A673 (cell line): ENCODE data around the gene ERAP2. TPM values are rescaled to one million over a fixed set of nuclear protein-coding genes. Genes with fewer than 3 reads are reported as not detected.
A peak's percentile ranks its signal among the peaks of the same experiment; 100 is the strongest.

Source experiments
- BruUV-seq: library from RNA; stranded (reverse); fragments of 400-500 nt; replicated peaks from 2 replicates; lab custom pipeline; 2021; lab: Mats Ljungman, UMichigan
- CTCF ChIA-PET: fragments of 300-600 bp; sonication (Branson Sonifier 250); formaldehyde crosslinking; loops from one replicate; lab custom pipeline; 2022; ENCODE audit warnings: antibody characterized with exemption; lab: Charles Lee
- POLR2A ChIA-PET: fragments of 300-600 bp; sonication (Branson Sonifier 250); formaldehyde crosslinking; loops from one replicate; lab custom pipeline; 2022; ENCODE audit warnings: antibody characterized with exemption; ENCODE audit not compliant: low non-redundant PET; lab: Charles Lee
- DNase-seq: peaks from one replicate; pipeline ENCODE4 v3.0.0-alpha.2; 2015; ENCODE audit warnings: low spot score
- H3K27ac ChIP-seq: fragments of 200-600 bp; sonication (generic); 2 replicates; pipeline ENCODE4 v1.5.1; 2016; ENCODE audit warnings: mixed run types, low read depth, mild to moderate bottlenecking, mixed read lengths, antibody characterized with exemption, low read length; ENCODE audit not compliant: poor library complexity, severe bottlenecking
- H3K27me3 ChIP-seq: fragments of 200-600 bp; sonication (generic); replicated peaks from 2 replicates; pipeline ENCODE4 v1.6.1; 2017; ENCODE audit warnings: mixed run types, low read depth, mild to moderate bottlenecking, mixed read lengths, antibody characterized with exemption, low read length; ENCODE audit not compliant: insufficient read depth, poor library complexity
- H3K36me3 ChIP-seq: fragments of 200-600 bp; sonication (generic); 2 replicates; pipeline ENCODE4 v1.6.1; 2016; ENCODE audit warnings: mixed run types, mild to moderate bottlenecking, mixed read lengths, antibody characterized with exemption, low read length; ENCODE audit not compliant: insufficient read depth, poor library complexity, severe bottlenecking
- H3K4me1 ChIP-seq: fragments of 200-600 bp; sonication (generic); 2 replicates; pipeline ENCODE4 v1.6.1; 2017; ENCODE audit warnings: mixed run types, mild to moderate bottlenecking, mixed read lengths, antibody characterized with exemption, low read length; ENCODE audit not compliant: insufficient read depth, poor library complexity, severe bottlenecking
- H3K4me3 ChIP-seq: fragments of 200-600 bp; sonication (generic); 2 replicates; pipeline ENCODE4 v1.5.1; 2016; ENCODE audit warnings: low read depth, mixed run types, mild to moderate bottlenecking, mixed read lengths, low read length; ENCODE audit not compliant: poor library complexity, severe bottlenecking
- H3K9me3 ChIP-seq: fragments of 200-600 bp; sonication (generic); 2 replicates; pipeline ENCODE4 v1.6.1; 2016; ENCODE audit warnings: mixed run types, low read depth, mild to moderate bottlenecking, mixed read lengths, antibody characterized with exemption, low read length; ENCODE audit not compliant: poor library complexity, severe bottlenecking
- CTCF ChIP-seq: fragments of 300-800, 200-600 bp; sonication (generic); conservative IDR thresholded peaks from 2 replicates; pipeline ENCODE4 v1.5.1; 2017; ENCODE audit warnings: low read depth, mild to moderate bottlenecking, antibody characterized with exemption, low read length, moderate library complexity, mixed read lengths
- EZH2 ChIP-seq: fragments of 200-600 bp; sonication (generic); IDR thresholded peaks from 2 replicates; pipeline ENCODE4 v1.6.1; 2017; ENCODE audit warnings: borderline replicate concordance, low read depth, mild to moderate bottlenecking, mixed read lengths, antibody characterized with exemption, low read length; ENCODE audit not compliant: poor library complexity, severe bottlenecking
- intact Hi-C: fragments of 100-400 bp; cut with micrococcal nuclease; formaldehyde crosslinking; loops from one replicate; pipeline ENCODE4 v1.10.0; 2022; ENCODE audit not compliant: unreplicated experiment
- total RNA-seq: library from RNA; stranded (reverse); gene quantifications from 2 replicates; pipeline ENCODE4 v1.2.3, GENCODE V29; 2021

ERAP2 gene
- total RNA-seq, 1 experiment from 2014 or later: 2.6 TPM

DNA sequence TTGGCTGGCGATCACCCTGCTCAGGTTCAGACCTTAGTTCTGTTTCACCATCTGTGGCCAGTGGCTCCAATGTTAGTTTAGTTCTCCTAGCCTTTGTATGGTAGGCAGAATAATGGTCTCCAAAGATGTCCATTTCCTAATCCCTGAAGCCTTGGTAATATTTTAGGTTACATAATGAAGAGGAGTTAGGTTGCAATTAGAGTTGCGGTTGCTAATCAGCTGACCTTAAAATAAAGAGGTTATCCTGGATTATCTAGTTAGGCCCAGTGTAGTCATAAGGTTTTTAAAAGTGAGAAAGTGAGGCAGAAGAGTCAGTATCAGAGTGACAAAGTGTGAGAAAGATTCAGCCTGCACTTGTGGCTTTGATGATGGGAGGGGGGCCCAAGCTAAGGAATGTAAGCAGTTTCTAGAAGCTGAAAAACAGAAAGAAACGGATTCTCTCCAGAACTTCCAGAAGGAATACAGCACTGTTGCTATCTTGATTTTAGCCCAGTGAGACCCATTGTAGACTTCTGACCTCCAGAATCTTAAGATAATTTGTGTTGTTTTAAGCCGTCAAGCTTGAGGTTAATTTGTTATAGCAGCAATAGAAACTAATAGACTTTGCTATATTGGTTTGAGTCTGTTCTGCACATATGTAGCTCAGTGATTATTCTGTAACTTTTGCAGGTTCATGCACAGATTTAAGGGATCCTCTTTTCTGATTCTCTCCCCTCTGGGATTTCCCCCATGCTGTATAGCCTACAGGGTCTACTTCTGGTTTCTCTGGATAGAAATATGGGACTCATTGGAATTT, 81.2 kb downstream of the ERAP2 start:
- intact Hi-C loops: no loop called here
- H3K27ac ChIP-seq: no peak overlapping the region
- H3K36me3 ChIP-seq: no peaks in the 10 kb centered on the region
- TF ChIP-seq CTCF (no peak), EZH2 (no peak)
- no peaks in the 10 kb centered on the region for H3K9me3 ChIP-seq
- BruUV-seq: no TSS peak
- H3K27me3 ChIP-seq: no peaks in the 10 kb centered on the region
- H3K4me1 ChIP-seq: peaks cover 21% of the 10 kb centered on the region
- no peak for DNase-seq
- CTCF ChIA-PET: no interaction called here
- no peak overlapping the region for H3K4me3 ChIP-seq
- POLR2A ChIA-PET: no interaction called here

DNA sequence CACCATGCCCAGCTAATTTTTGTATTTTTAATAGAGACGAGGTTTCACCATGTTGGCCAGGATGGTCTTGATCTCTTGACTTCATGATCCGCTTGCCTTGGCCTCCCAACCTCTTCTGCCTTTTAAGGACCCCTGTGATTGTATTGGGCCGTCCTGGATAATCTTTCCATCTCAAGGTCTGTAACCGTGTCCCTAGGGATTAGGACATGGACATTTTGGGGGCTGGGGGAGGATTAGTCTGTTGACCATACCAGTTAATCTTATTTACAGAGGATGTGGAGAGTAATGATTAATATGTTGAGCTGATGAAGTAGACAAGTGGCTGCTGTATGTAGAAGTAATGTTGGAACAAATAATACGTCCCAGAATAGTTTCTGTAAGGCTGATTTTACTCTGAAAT, 82.7 kb downstream of the ERAP2 start:
- Histone ChIP-seq H3K4me1 (peaks cover 36% of the 10 kb centered on the region), H3K36me3 (no peaks in the 10 kb centered on the region), H3K9me3 (no peaks in the 10 kb centered on the region), H3K27me3 (no peaks in the 10 kb centered on the region), H3K27ac (no peak overlapping the region), H3K4me3 (no peak overlapping the region)
- no peak for TF ChIP-seq CTCF
- ChIA-PET POLR2A (no interaction called here), CTCF (interaction anchor here (0.8 kb wide), 1 partner anchor 204 kb away, joined by 7 read pairs; no protein-coding TSS in a partner anchor)
- intact Hi-C loops: no loop called here
- no TSS peak for BruUV-seq
- DNase-seq: no peak

- TF ChIP-seq EZH2 (no peak), CTCF (no peak)
- intact Hi-C loops: no loop called here
- Histone ChIP-seq H3K27me3 (no peaks in the 10 kb centered on the region), H3K4me1 (peaks cover 41% of the 10 kb centered on the region), H3K4me3 (peak overlapping the region; percentile 11), H3K36me3 (no peaks in the 10 kb centered on the region), H3K9me3 (no peaks in the 10 kb centered on the region), H3K27ac (no peak overlapping the region)
- ChIA-PET CTCF (no interaction called here), POLR2A (no interaction called here)
- no TSS peak for BruUV-seq
- DNase-seq: peak; percentile 35
Observed at GRCh38 chr5:96961053-96961452, 84.8 kb downstream of the ERAP2 start.
